T-cell (primary cell): Measurements from ENCODE around the gene E2F3. TPM values are rescaled to one million over a fixed set of nuclear protein-coding genes. Genes with fewer than 3 reads are reported as not detected.

ENCODE experiments used
- ATAC-seq, 4 experiments: fragments of 200-7000 bp in 3 of 4; fragments of 150-1000 bp in 1 of 4; cut with Tn5 transposase; replicated peaks in 1 of 4; 1 replicate in 3 of 4; 2 replicates in 1 of 4; pipeline ENCODE4 v1.10.0; 2021; ENCODE audit warnings: moderate library complexity in 3 of 4, mild to moderate bottlenecking in 2 of 4, moderate number of reproducible peaks in 1 of 4
- CTCF ChIA-PET, 2 donors: fragments of 300-600 bp; sonication (Branson Sonifier 250); formaldehyde crosslinking; loops; one replicate each; lab custom pipeline; 2022; ENCODE audit warnings: antibody characterized with exemption in 2 of 2; lab: Charles Lee
- POLR2A ChIA-PET, 2 donors: fragments of 300-600 bp; sonication (Branson Sonifier 250); formaldehyde crosslinking; loops; one replicate each; lab custom pipeline; 2022; ENCODE audit warnings: antibody characterized with exemption in 2 of 2; lab: Charles Lee
- DNase-seq, 35 experiments: peaks; one replicate each; pipeline versions ENCODE4 v3.0.0 to v3.0.0-alpha.2; 2013 to 2023
- H3K27ac ChIP-seq: one replicate; pipeline ENCODE4 v1.5.1; 2013; ENCODE audit warnings: low read length
- H3K27me3 ChIP-seq, 2 experiments: replicated peaks in 1 of 2; 1 replicate in 1 of 2; 2 replicates in 1 of 2; pipeline versions ENCODE4 v1.6.1 to v1.7.0; 2013; ENCODE audit warnings: low read length in 1 of 2, mixed read lengths in 1 of 2; ENCODE audit not compliant: control insufficient read depth in 2 of 2, insufficient read depth in 2 of 2; ENCODE audit errors: extremely low read depth in 1 of 2
- H3K36me3 ChIP-seq, 2 donors: 1 replicate in 1 of 2; 2 replicates in 1 of 2; pipeline versions ENCODE4 v1.6.1 to v1.7.0; 2013; ENCODE audit warnings: low read length in 1 of 2; ENCODE audit not compliant: control insufficient read depth in 2 of 2, insufficient read depth in 1 of 2; ENCODE audit errors: extremely low read depth in 1 of 2
- H3K4me1 ChIP-seq, 2 experiments: 1 replicate in 1 of 2; 2 replicates in 1 of 2; pipeline versions ENCODE4 v1.6.1 to v1.7.0; 2013; ENCODE audit warnings: low read length in 2 of 2, mixed read lengths in 1 of 2; ENCODE audit not compliant: insufficient read depth in 2 of 2, control insufficient read depth in 1 of 2; ENCODE audit errors: extremely low read depth in 1 of 2
- H3K4me3 ChIP-seq, 2 donors: 1 replicate in 1 of 2; 2 replicates in 1 of 2; pipeline versions ENCODE4 v1.5.1 to v1.7.0; 2013; ENCODE audit warnings: mild to moderate bottlenecking in 2 of 2, low read length in 1 of 2, moderate library complexity in 1 of 2; ENCODE audit not compliant: control insufficient read depth in 1 of 2; ENCODE audit errors: extremely low read depth in 1 of 2
- H3K9me3 ChIP-seq: 2 replicates; pipeline ENCODE4 v1.7.0; 2013
- H3K27ac Mint-ChIP-seq, 2 donors: one replicate each; pipeline ENCODE4 v1.8.0; 2020 to 2021; ENCODE audit warnings: mild to moderate bottlenecking in 2 of 2, mixed read lengths in 2 of 2
- H3K27me3 Mint-ChIP-seq, 2 donors: one replicate each; pipeline ENCODE4 v1.8.0; 2021 to 2022; ENCODE audit warnings: mixed read lengths in 2 of 2
- H3K36me3 Mint-ChIP-seq: one replicate; pipeline ENCODE4 v1.8.0; 2021; ENCODE audit warnings: mixed read lengths
- H3K4me1 Mint-ChIP-seq, 3 donors: one replicate each; pipeline ENCODE4 v1.8.0; 2020 to 2022; ENCODE audit warnings: mixed read lengths in 3 of 3, mild to moderate bottlenecking in 1 of 3
- H3K4me3 Mint-ChIP-seq, 3 donors: one replicate each; pipeline ENCODE4 v1.8.0; 2020 to 2022; ENCODE audit warnings: mild to moderate bottlenecking in 3 of 3, mixed read lengths in 3 of 3, moderate library complexity in 3 of 3
- H3K9me3 Mint-ChIP-seq, 3 donors: one replicate each; pipeline ENCODE4 v1.8.0; 2020 to 2022; ENCODE audit warnings: mixed read lengths in 3 of 3
- WGBS: methylation state at CpG from one replicate; pipeline ENCODE4 v1.1.5; 2013; ENCODE audit warnings: missing lambda C conversion rate; ENCODE audit not compliant: insufficient coverage; 5-methylcytosine and 5-hydroxymethylcytosine counted together
- total RNA-seq, 35 experiments: library from RNA in 6 of 35; stranded (reverse) in 6 of 35; fragments of 120-200 nt in 1 of 35; gene quantifications; one replicate each; pipeline versions ENCODE4 v1.2.1 to v1.2.4 and lab custom pipeline; 2013 to 2026

The E2F3 gene
- total RNA-seq, 5 donors from 2014 or later (not counting 1 experiment from before 2014, with no cell fraction given): 9.6 to 28.2 (median 23.1) TPM

GRCh38 chr6:20411544-20411943 lies 9.9 kb downstream of the E2F3 start:
- Histone ChIP-seq H3K36me3 (peaks cover 0 to 5% of the 10 kb centered on the region in 2 donors), H3K4me1 (peaks cover 21 to 43% of the 10 kb centered on the region in 2 experiments), H3K9me3 (no peaks in the 10 kb centered on the region), H3K4me3 (no peak overlapping the region), H3K27me3 (no peaks in the 10 kb centered on the region), H3K27ac (no peak overlapping the region)
- Mint-ChIP-seq H3K27ac (peak overlapping the region; percentile 23 to 39), H3K36me3 (peaks cover 15% of the 10 kb centered on the region), H3K4me3 (peak overlapping the region in 1 of 3 donors; percentile 15), H3K4me1 (peaks cover 72 to 89% (median 73%) of the 10 kb centered on the region in 3 donors), H3K9me3 (no peaks in the 10 kb centered on the region), H3K27me3 (no peaks in the 10 kb centered on the region)
- CTCF ChIA-PET: interaction anchor here (0.6 kb wide), 2 partner anchors 124 to 234 kb away, joined by 7 to 9 read pairs; no protein-coding TSS in a partner anchor
- 70% methylated on average over 8 of the region's 8 CpGs for WGBS
- POLR2A ChIA-PET: no interaction called here
- ATAC-seq (no peak), DNase-seq (no peak)

DNA sequence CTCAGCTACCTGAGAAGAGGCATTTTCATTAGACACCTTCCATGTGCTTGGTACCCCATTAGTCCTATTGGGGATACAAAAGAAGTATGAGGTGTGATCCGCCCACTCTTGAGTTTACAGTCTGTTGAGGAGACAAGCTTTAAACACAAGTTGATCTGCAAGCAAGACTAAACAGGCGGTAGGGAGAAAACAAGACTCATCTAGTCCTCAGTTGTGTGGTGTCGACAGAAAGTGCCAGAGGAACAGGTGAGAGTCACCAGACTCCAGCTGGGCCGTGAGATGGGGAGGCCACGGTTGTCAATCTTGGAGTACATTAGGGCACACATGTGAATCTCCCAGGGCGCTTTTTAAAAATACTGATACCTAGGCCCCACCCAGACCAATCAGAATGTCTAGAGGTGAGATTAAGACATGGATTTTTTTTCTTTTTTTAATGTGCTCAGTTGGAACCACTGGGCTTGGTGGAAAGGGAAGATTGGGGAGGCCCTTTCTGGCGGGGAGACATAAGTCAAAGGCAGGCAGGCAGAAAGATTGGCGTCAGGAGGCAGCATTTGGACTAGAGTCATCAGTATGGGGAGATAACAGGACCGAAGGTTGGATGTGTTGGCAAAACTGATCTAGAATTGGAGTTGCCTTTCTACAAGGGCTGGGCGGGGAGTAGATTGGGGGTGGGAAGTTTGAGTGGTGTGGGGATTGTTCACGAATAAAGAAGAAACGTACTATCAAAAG lies 10.4 kb downstream of the E2F3 start:
- CTCF ChIA-PET: interaction anchor here in 1 of 2 donors (0.5 kb wide), 1 partner anchor 149 kb away, joined by 4 read pairs; no protein-coding TSS in a partner anchor
- H3K27me3 Mint-ChIP-seq: no peaks in the 10 kb centered on the region
- ATAC-seq (no peak), DNase-seq (no peak)
- peaks cover 22 to 46% of the 10 kb centered on the region in 2 experiments for H3K4me1 ChIP-seq
- no peaks in the 10 kb centered on the region for H3K9me3 Mint-ChIP-seq
- no peaks in the 10 kb centered on the region for H3K9me3 ChIP-seq
- peaks cover 0 to 5% of the 10 kb centered on the region in 2 donors for H3K36me3 ChIP-seq
- H3K27ac Mint-ChIP-seq: no peak overlapping the region
- POLR2A ChIA-PET: interaction anchor here in 1 of 2 donors (0.7 kb wide), 1 partner anchor 404 kb away, joined by 3 read pairs; no protein-coding TSS in a partner anchor
- H3K27ac ChIP-seq: no peak overlapping the region
- H3K36me3 Mint-ChIP-seq: peaks cover 15% of the 10 kb centered on the region
- no peak overlapping the region for H3K4me3 ChIP-seq
- no peaks in the 10 kb centered on the region for H3K27me3 ChIP-seq
- H3K4me1 Mint-ChIP-seq: peaks cover 72 to 89% (median 73%) of the 10 kb centered on the region in 3 donors
- WGBS: 96% methylated on average over 8 of the region's 12 CpGs
- H3K4me3 Mint-ChIP-seq: peak overlapping the region in 1 of 3 donors; percentile 15

- POLR2A ChIA-PET: interaction anchor here in 1 of 2 donors (0.7 kb wide), 1 partner anchor 404 kb away, joined by 3 read pairs; no protein-coding TSS in a partner anchor
- Histone ChIP-seq H3K9me3 (no peaks in the 10 kb centered on the region), H3K27ac (no peak overlapping the region), H3K4me1 (peaks cover 23 to 46% of the 10 kb centered on the region in 2 experiments), H3K27me3 (no peaks in the 10 kb centered on the region), H3K36me3 (peaks cover 0 to 5% of the 10 kb centered on the region in 2 donors), H3K4me3 (no peak overlapping the region)
- Mint-ChIP-seq H3K27me3 (no peaks in the 10 kb centered on the region), H3K36me3 (peaks cover 15% of the 10 kb centered on the region), H3K9me3 (no peaks in the 10 kb centered on the region), H3K4me3 (no peak overlapping the region), H3K4me1 (peaks cover 69 to 87% (median 69%) of the 10 kb centered on the region in 3 donors), H3K27ac (no peak overlapping the region)
- 100% methylated on average over 1 of the region's 5 CpGs for WGBS
- CTCF ChIA-PET: interaction anchor here (0.5 to 2.7 kb wide), 2 partner anchors 8 to 149 kb away, joined by 4 to 10 read pairs; no protein-coding TSS in a partner anchor
- no peak for DNase-seq
- ATAC-seq: no peak
These were observed 11.0 kb downstream of the E2F3 start for GRCh38 chr6:20412682-20413073.

GRCh38 chr6:20413826-20414225 lies 12.1 kb downstream of the E2F3 start:
- ATAC-seq (no peak), DNase-seq (no peak)
- Histone ChIP-seq H3K4me1 (peaks cover 27 to 51% of the 10 kb centered on the region in 2 experiments), H3K27ac (no peak overlapping the region), H3K27me3 (no peaks in the 10 kb centered on the region), H3K9me3 (no peaks in the 10 kb centered on the region), H3K36me3 (peaks cover 0 to 5% of the 10 kb centered on the region in 2 donors), H3K4me3 (no peak overlapping the region)
- Mint-ChIP-seq H3K4me3 (no peak overlapping the region), H3K27ac (no peak overlapping the region), H3K4me1 (peaks cover 69 to 85% (median 73%) of the 10 kb centered on the region in 3 donors), H3K36me3 (peaks cover 15% of the 10 kb centered on the region), H3K9me3 (no peaks in the 10 kb centered on the region), H3K27me3 (no peaks in the 10 kb centered on the region)
- WGBS: no CpG with 5 or more reads among the region's 3 CpGs
- CTCF ChIA-PET: interaction anchor here in 1 of 2 donors (2.7 kb wide), 1 partner anchor 9 kb away, joined by 10 read pairs; no protein-coding TSS in a partner anchor
- POLR2A ChIA-PET: no interaction called here

DNA sequence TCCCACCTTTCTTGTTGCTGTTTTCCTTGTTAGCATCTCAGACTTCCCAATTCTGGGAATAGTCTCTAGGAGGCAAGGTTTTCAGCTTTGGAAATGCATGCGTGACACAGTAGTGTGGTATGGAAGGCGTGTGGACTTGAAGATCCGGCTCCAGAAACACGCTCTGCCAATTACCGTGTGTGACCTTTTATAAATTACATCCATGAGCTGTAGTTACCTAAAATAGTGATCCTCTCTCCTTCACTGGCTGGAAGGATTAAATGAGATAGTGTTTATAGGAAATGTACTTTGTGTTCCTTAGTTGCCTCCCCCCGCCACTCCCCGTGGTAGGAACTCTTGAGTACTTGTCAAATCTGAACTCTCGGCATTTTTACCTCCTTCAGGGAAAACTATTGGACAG lies 13.0 kb downstream of the E2F3 start:
- peaks cover 19 to 45% of the 10 kb centered on the region in 2 experiments for H3K4me1 ChIP-seq
- H3K27ac Mint-ChIP-seq: peak overlapping the region in 1 of 2 donors; percentile 13

GRCh38 chr6:20415304-20415703 lies 13.6 kb downstream of the E2F3 start:
- peaks cover 0 to 5% of the 10 kb centered on the region in 2 donors for H3K36me3 ChIP-seq
- H3K27me3 ChIP-seq: no peaks in the 10 kb centered on the region
- no peak overlapping the region for H3K4me3 ChIP-seq
- no peak overlapping the region for H3K27ac ChIP-seq
- peaks cover 15% of the 10 kb centered on the region for H3K36me3 Mint-ChIP-seq
- H3K4me1 Mint-ChIP-seq: peaks cover 59 to 79% (median 60%) of the 10 kb centered on the region in 3 donors
- WGBS: 100% methylated on average over 1 of the region's 7 CpGs
- ATAC-seq: no peak
- ChIA-PET CTCF (interaction anchor here in 1 of 2 donors (2.7 kb wide), 1 partner anchor 11 kb away, joined by 10 read pairs; no protein-coding TSS in a partner anchor), POLR2A (no interaction called here)
- H3K27ac Mint-ChIP-seq: peak overlapping the region in 1 of 2 donors; percentile 13
- H3K9me3 Mint-ChIP-seq: no peaks in the 10 kb centered on the region
- no peaks in the 10 kb centered on the region for H3K9me3 ChIP-seq
- H3K4me3 Mint-ChIP-seq: no peak overlapping the region
- no peak for DNase-seq
- H3K4me1 ChIP-seq: peaks cover 16 to 39% of the 10 kb centered on the region in 2 experiments
- no peaks in the 10 kb centered on the region for H3K27me3 Mint-ChIP-seq

More for the DNA sequence above, 13.0 kb downstream of the E2F3 start:
- Mint-ChIP-seq H3K36me3 (peaks cover 15% of the 10 kb centered on the region), H3K4me1 (peaks cover 64 to 80% (median 65%) of the 10 kb centered on the region in 3 donors), H3K27me3 (no peaks in the 10 kb centered on the region), H3K9me3 (no peaks in the 10 kb centered on the region), H3K4me3 (no peak overlapping the region)
- DNase-seq (no peak), ATAC-seq (no peak)
- Histone ChIP-seq H3K27me3 (no peaks in the 10 kb centered on the region), H3K9me3 (no peaks in the 10 kb centered on the region), H3K27ac (no peak overlapping the region), H3K4me3 (no peak overlapping the region), H3K36me3 (peaks cover 0 to 5% of the 10 kb centered on the region in 2 donors)
- CTCF ChIA-PET: interaction anchor here in 1 of 2 donors (2.7 kb wide), 1 partner anchor 10 kb away, joined by 10 read pairs; no protein-coding TSS in a partner anchor
- 100% methylated on average over 3 of the region's 8 CpGs for WGBS
- POLR2A ChIA-PET: no interaction called here
